Right atrium auricular region (tissue), 2 donors: ENCODE measurements around the gene COL4A2. TPM values are rescaled to one million over a fixed set of nuclear protein-coding genes. Genes with fewer than 3 reads are reported as not detected.

Source experiments
- DNase-seq: peaks from one replicate; pipeline ENCODE4 v3.0.0-alpha.2; 2019; ENCODE audit warnings: low spot score
- H3K27ac ChIP-seq, 2 donors: fragments of 200-600 bp; sonication (generic); 1 replicate in 1 of 2; 2 replicates in 1 of 2; pipeline ENCODE4 v1.5.1; 2016 to 2019
- H3K27me3 ChIP-seq, 2 donors: fragments of 200-600 bp; sonication (generic); one replicate each; pipeline versions ENCODE4 v1.5.1 to v1.6.0; 2017 to 2019
- H3K36me3 ChIP-seq: fragments of 200-600 bp; sonication (generic); one replicate; pipeline ENCODE4 v1.5.1; 2016
- H3K4me1 ChIP-seq, 2 donors: fragments of 200-600 bp; sonication (generic); one replicate each; pipeline versions ENCODE4 v1.5.1 to v1.6.0; 2017 to 2019
- H3K4me3 ChIP-seq, 2 donors: fragments of 200-600 bp; sonication (generic); 1 replicate in 1 of 2; 2 replicates in 1 of 2; pipeline ENCODE4 v1.5.1; 2017 to 2019; ENCODE audit warnings: mild to moderate bottlenecking in 1 of 2, moderate library complexity in 1 of 2
- H3K9me3 ChIP-seq, 2 donors: fragments of 200-600 bp; sonication (generic); one replicate each; pipeline ENCODE4 v1.5.1; 2019
- total RNA-seq, 2 donors: library from RNA; depleted of rRNA; stranded (reverse); fragments of >200 nt; gene quantifications; one replicate each; pipeline ENCODE4 v1.1.0, GENCODE V29; 2016
- TF ChIP-seq, protein P1 (sequence below), 2 donors: fragments of 200-600 bp; sonication (generic); IDR thresholded peaks; one replicate each; pipeline ENCODE4 v1.5.1; 2019; ENCODE audit warnings: antibody characterized with exemption in 2 of 2

The COL4A2 gene
- total RNA-seq, 2 donors from 2014 or later, result 141 to 153 TPM

DNA sequence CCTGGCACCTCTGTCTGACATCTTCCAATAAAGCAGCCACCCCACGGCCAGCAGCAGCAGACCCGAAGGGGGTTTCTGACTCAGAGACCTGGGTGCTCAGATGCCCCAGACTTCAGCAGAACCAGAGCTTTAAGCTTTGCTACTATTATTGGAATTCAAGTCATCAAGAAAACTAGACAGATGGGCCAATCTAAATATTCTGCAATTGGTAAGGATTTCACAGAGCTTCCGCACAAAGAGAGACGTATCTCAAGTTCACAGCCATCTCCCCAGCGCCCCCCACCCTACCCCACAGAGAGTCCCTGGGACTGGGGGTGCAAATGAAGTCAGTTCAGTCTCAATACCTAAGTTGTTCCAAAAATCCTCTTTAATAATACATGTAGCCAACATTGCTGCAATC lies 215.6 kb downstream of the COL4A2 start:
- Histone ChIP-seq H3K9me3 (no peaks in the 10 kb centered on the region), H3K4me3 (no peak overlapping the region), H3K27ac (peak overlapping the region; percentile 91 to 93), H3K36me3 (no peaks in the 10 kb centered on the region), H3K27me3 (no peaks in the 10 kb centered on the region), H3K4me1 (peaks cover 0 to 81% of the 10 kb centered on the region in 2 donors)
- TF ChIP-seq, protein P1, sequence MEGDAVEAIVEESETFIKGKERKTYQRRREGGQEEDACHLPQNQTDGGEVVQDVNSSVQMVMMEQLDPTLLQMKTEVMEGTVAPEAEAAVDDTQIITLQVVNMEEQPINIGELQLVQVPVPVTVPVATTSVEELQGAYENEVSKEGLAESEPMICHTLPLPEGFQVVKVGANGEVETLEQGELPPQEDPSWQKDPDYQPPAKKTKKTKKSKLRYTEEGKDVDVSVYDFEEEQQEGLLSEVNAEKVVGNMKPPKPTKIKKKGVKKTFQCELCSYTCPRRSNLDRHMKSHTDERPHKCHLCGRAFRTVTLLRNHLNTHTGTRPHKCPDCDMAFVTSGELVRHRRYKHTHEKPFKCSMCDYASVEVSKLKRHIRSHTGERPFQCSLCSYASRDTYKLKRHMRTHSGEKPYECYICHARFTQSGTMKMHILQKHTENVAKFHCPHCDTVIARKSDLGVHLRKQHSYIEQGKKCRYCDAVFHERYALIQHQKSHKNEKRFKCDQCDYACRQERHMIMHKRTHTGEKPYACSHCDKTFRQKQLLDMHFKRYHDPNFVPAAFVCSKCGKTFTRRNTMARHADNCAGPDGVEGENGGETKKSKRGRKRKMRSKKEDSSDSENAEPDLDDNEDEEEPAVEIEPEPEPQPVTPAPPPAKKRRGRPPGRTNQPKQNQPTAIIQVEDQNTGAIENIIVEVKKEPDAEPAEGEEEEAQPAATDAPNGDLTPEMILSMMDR (IDR thresholded peaks at IDR 0.05), result no peak
- DNase-seq, result no peak

DNA sequence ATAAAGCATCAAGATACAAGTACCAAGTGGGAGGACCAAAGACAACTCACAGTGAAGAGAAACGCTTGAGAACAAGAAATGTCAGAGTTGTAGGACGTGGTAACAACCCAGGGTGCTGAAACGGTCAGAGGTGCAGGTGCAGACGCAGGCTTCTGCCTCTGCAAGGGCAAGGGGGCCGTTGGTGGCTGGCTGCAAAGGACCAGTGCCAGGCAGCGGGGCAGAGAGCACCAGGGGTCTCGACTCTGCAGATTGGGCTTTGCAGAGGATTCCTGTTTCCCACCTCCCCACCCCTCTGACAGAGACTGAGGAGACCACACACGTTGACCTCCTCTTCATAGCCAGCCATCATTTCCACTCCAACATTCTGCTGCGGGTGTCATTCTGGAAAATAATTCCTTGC lies 216.1 kb downstream of the COL4A2 start:
- no peaks in the 10 kb centered on the region for H3K36me3 ChIP-seq
- peaks cover 0 to 79% of the 10 kb centered on the region in 2 donors for H3K4me1 ChIP-seq
- DNase-seq, result no peak
- no peaks in the 10 kb centered on the region for H3K9me3 ChIP-seq
- no peaks in the 10 kb centered on the region for H3K27me3 ChIP-seq
- TF ChIP-seq, protein P1 (IDR thresholded peaks at IDR 0.05), result no peak
- no peak overlapping the region for H3K4me3 ChIP-seq
- H3K27ac ChIP-seq, result peak overlapping the region; percentile 91 to 93

DNA sequence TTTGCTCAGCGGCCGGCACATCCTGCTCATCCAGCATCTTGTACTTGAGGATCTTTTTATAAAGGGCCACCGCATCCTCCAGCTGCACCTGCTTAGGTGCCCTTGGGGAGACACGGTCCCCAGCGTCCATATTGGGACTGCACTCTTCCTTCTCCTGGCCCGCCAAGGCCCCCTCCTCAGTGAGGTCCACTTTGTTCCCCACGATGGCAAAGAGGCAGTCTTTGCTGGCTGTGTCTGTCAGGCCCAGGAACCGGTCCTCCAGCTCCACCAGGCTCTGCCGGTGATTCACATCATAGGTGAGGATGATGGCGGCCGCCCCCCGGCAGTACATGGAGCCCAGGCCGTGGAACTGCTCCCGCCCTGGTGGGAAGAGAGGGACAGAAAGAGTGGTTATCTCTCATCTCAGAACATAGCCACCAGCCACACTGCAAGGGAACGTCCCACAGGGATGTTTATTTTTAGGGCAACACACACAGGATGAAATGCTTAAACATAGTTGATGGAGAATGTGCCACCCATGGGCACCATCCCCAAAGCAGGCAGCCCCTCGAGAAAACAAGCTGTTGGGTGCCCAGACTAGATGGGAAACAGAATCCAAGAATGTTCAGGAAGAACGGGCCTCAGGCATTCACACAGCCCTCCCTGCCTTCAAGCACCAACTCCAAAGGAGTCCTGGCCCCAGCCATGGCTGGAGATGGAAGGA lies 216.9 kb downstream of the COL4A2 start:
- DNase-seq, result no peak
- no peaks in the 10 kb centered on the region for H3K36me3 ChIP-seq
- H3K4me1 ChIP-seq, result peaks cover 0 to 78% of the 10 kb centered on the region in 2 donors
- H3K27me3 ChIP-seq, result no peaks in the 10 kb centered on the region
- H3K9me3 ChIP-seq, result no peaks in the 10 kb centered on the region
- TF ChIP-seq, protein P1 (IDR thresholded peaks at IDR 0.05), result no peak
- no peak overlapping the region for H3K4me3 ChIP-seq
- peak overlapping the region; percentile 91 to 93 for H3K27ac ChIP-seq

DNA sequence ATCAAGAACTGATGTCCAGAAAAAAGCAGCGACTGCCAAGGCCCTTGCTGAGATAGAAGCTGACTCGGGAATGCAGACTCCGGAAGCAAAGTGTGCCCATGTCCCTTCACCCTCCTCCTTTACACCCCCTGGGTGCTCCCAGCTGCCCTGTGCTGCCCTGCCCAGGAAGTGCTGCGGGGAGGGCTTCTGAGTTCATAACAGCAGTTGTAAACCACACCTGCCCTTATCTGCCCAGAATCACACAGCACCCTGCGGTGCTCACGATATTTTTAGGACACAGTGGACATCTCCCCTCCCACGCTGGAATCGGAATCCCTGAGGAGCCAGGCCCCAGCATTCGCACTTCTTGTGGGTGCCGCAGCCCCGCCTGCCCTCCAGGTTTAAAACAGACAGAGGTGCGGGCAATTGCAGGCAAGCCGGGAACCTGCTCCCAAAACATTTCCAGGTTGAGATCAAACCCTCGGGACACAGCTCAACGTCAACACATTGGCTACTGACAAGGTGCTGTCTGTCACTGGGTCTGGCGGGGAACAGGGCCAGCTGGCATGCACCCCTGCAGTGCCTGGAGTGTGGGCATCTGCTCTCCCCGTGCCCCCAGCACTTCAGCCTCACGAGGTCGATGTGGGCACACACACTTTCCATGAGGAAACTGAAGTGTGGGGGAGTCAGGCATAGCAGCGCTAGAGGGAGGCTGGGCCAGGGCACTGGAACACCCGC lies 217.6 kb downstream of the COL4A2 start:
- H3K27ac ChIP-seq, result peak overlapping the region; percentile 91 to 93
- no peaks in the 10 kb centered on the region for H3K27me3 ChIP-seq
- H3K4me1 ChIP-seq, result peaks cover 0 to 83% of the 10 kb centered on the region in 2 donors
- DNase-seq, result peak; percentile 74
- no peaks in the 10 kb centered on the region for H3K36me3 ChIP-seq
- no peak overlapping the region for H3K4me3 ChIP-seq
- H3K9me3 ChIP-seq, result no peaks in the 10 kb centered on the region
- TF ChIP-seq, protein P1 (IDR thresholded peaks at IDR 0.05), result no peak

DNA sequence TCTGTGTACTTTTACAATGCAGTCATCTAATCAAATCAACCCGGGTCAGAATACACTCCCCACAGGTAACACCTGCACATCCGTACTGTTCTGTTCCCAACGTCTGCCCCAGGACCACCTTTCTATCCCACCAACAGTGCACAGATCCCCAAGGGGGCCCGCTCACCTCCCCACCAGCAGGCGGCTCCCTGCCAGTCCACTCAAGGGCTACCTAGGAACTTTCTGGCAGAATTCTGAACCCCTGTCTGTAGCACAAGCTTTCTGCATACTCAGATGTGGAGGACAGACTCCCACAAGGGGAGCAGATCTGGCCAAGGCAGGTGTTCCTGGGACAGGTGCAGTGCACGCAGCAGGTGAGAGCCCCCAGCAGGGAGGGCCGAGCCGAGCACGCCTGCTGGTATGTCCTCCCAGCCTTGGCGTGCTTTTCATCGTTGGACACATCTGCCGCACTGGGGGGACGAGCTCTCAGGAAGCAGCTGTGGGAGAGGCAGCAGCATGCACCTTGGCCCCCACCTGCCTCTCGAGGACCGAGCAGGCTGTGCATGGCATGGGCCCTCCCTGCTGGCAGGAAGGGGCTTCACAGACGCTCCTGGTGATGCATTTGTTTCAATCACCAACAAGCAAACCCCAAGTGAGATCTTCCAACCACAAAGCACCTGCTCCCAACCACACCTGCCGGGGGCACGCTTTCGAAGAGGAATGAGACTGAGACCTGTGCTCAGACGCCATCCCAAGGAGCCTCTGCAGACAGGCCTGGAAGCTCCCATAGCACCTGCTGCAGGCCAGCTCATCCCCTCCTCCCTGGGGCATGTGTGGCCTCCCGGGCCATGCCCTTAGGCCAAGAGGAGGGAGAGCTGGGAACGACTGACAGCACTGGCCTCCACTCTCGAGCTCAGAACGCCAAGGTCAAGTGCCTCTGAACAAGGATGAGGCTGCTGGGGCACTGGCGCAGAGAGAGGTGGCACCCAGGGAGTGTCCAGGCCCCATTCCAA lies 218.5 kb downstream of the COL4A2 start:
- peaks cover 0 to 75% of the 10 kb centered on the region in 2 donors for H3K4me1 ChIP-seq
- no peak overlapping the region for H3K4me3 ChIP-seq
- DNase-seq, result no peak
- H3K27me3 ChIP-seq, result no peaks in the 10 kb centered on the region
- no peaks in the 10 kb centered on the region for H3K9me3 ChIP-seq
- H3K36me3 ChIP-seq, result no peaks in the 10 kb centered on the region
- peak overlapping the region; percentile 91 to 93 for H3K27ac ChIP-seq
- TF ChIP-seq, protein P1 (IDR thresholded peaks at IDR 0.05), result no peak
